Endothelial cell (in vitro differentiated cells): Measurements from ENCODE around the gene ANKRD55. TPM values are rescaled to one million over a fixed set of nuclear protein-coding genes. Genes with fewer than 3 reads are reported as not detected.
"Not testable (repeated sequence)": the region's sequence is repeated elsewhere in the genome, so short reads cannot be mapped to it uniquely, and the experiment has no call there.

Experiments used
- DNase-seq: peaks from one replicate; pipeline ENCODE4 v3.0.0; 2021; ENCODE audit warnings: low spot score
- H3K27ac Mint-ChIP-seq: one replicate; pipeline ENCODE4 v1.8.0; 2021; ENCODE audit warnings: mixed read lengths, inconsistent platforms; ENCODE audit not compliant: unreplicated experiment
- H3K27me3 Mint-ChIP-seq: one replicate; pipeline ENCODE4 v1.8.0; 2021; ENCODE audit warnings: mild to moderate bottlenecking, moderate library complexity, mixed read lengths, inconsistent platforms; ENCODE audit not compliant: unreplicated experiment
- H3K36me3 Mint-ChIP-seq: one replicate; pipeline ENCODE4 v1.8.0; 2021; ENCODE audit warnings: mild to moderate bottlenecking, low read depth, mixed read lengths, inconsistent platforms; ENCODE audit not compliant: unreplicated experiment
- H3K4me1 Mint-ChIP-seq: one replicate; pipeline ENCODE4 v1.8.0; 2021; ENCODE audit warnings: mild to moderate bottlenecking, mixed read lengths, inconsistent platforms; ENCODE audit not compliant: unreplicated experiment
- H3K4me3 Mint-ChIP-seq: one replicate; pipeline ENCODE4 v1.8.0; 2021; ENCODE audit warnings: mild to moderate bottlenecking, mixed read lengths, inconsistent platforms; ENCODE audit not compliant: unreplicated experiment
- H3K9me3 Mint-ChIP-seq: one replicate; pipeline ENCODE4 v1.8.0; 2021; ENCODE audit warnings: mixed read lengths, inconsistent platforms; ENCODE audit not compliant: unreplicated experiment
- CTCF ChIP-seq: fragments of 200-600 bp; sonication (generic); IDR thresholded peaks from one replicate; pipeline ENCODE4 v1.5.0; 2021; ENCODE audit warnings: antibody characterized with exemption; ENCODE audit not compliant: unreplicated experiment
- total RNA-seq: library from RNA; stranded (reverse); fragmentation: NEBNext Ultra II Directional; extraction: Animal tissue kit (Norgen Biotek cat#: 25700); gene quantifications from one replicate; pipeline ENCODE4 v1.2.1, GENCODE V29; 2021; ENCODE audit not compliant: unreplicated experiment

Gene ANKRD55
- total RNA-seq, 1 donor from 2014 or later = not detected

- H3K27ac Mint-ChIP-seq = no peak overlapping the region
These were observed 77.0 kb downstream of the ANKRD55 start for GRCh38 chr5:56155992-56156584.

DNA sequence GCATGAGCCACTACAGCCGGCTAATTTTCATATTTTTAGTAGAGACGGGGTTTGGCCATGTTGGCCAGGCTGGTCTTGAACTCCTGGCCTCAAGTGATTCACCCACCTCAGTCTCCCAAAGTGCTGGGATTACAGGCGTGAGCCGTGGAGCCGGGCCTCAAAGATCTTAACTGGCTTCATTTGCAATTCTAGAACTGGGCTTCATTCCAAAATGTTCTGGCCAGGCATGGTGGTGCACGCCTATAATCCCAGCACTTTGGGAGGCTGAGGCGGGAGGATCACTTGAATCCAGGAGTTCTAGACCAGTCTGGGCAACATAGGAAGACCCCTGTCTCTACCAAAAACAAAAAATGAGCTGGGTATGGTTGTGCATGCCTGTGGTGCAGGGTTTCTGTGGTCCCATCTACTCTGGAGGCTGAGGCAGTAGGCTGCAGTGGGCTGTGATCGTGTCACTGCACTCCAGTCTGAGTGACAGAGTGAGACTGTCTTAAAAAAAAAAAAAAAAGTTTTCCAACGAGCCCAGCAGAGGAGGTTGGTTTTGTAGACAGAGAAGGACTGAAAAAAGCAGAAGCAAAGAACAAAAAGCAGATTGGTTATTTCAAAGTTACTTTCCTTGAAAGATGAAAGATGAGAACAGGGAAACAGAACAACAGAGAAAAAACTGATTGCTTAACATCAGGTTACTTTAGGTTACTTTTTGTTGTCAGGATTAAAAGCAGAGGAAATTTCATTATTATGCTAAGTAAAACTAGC, 78.2 kb downstream of the ANKRD55 start:
- Mint-ChIP-seq H3K27me3 (no peaks in the 10 kb centered on the region), H3K9me3 (no peaks in the 10 kb centered on the region), H3K4me3 (no peak overlapping the region), H3K27ac (no peak overlapping the region), H3K4me1 (peaks cover 27% of the 10 kb centered on the region), H3K36me3 (no peaks in the 10 kb centered on the region)
- TF ChIP-seq CTCF = no peak
- no peak for DNase-seq

More at GRCh38 chr5:56155992-56156584, 77.0 kb downstream of the ANKRD55 start:
- TF ChIP-seq CTCF = no peak
- H3K9me3 Mint-ChIP-seq = no peaks in the 10 kb centered on the region
- H3K27me3 Mint-ChIP-seq = no peaks in the 10 kb centered on the region
- DNase-seq = no peak
- peaks cover 35% of the 10 kb centered on the region for H3K4me1 Mint-ChIP-seq
- no peaks in the 10 kb centered on the region for H3K36me3 Mint-ChIP-seq
- H3K4me3 Mint-ChIP-seq = no peak overlapping the region

DNA sequence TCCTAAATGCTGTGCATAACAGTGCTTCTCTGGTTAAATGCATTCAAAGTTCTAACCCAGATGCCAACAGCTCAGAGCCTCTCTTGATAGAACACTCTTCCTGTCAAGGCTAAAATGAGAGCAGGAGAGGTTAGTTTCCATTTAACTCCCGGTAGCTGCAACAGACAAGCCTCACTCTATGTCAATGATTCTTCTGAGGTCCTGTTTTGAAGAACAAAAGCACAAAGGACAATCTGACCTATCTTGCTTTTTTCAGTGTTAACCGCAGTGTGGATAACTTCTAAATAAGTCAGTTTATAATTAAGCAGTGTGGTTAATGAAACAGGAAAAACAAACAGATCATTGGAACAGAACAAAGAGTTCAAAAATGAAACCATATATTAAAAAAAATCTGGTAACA, 80.7 kb downstream of the ANKRD55 start:
- no peak for DNase-seq
- H3K4me3 Mint-ChIP-seq = no peak overlapping the region
- no peak overlapping the region for H3K27ac Mint-ChIP-seq
- peaks cover 19% of the 10 kb centered on the region for H3K4me1 Mint-ChIP-seq
- no peaks in the 10 kb centered on the region for H3K27me3 Mint-ChIP-seq
- no peaks in the 10 kb centered on the region for H3K9me3 Mint-ChIP-seq
- TF ChIP-seq CTCF = no peak
- H3K36me3 Mint-ChIP-seq = no peaks in the 10 kb centered on the region

DNA sequence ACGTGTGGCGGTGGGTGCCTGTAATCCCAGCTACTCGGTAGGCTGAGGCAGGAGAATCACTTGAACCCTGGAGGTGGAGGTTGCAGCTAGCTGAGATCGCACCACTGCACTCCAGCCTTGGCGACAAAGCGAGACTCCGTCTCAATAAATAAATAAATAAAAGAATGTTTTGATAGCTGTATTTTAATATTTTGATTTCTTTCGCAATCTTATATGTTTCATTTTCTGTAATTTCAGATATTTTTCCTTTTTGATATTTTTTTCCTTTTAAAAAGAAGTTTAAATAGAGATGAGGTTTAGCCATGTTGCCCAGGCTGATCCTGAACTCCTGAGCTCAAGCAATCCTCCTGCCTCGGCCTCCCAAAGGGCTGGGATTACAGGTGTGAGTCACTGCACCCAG, 82.4 kb downstream of the ANKRD55 start:
- not testable (repeated sequence) for DNase-seq, H3K27me3 Mint-ChIP-seq, H3K36me3 Mint-ChIP-seq, H3K9me3 Mint-ChIP-seq, H3K27ac Mint-ChIP-seq, H3K4me3 Mint-ChIP-seq, H3K4me1 Mint-ChIP-seq

DNA sequence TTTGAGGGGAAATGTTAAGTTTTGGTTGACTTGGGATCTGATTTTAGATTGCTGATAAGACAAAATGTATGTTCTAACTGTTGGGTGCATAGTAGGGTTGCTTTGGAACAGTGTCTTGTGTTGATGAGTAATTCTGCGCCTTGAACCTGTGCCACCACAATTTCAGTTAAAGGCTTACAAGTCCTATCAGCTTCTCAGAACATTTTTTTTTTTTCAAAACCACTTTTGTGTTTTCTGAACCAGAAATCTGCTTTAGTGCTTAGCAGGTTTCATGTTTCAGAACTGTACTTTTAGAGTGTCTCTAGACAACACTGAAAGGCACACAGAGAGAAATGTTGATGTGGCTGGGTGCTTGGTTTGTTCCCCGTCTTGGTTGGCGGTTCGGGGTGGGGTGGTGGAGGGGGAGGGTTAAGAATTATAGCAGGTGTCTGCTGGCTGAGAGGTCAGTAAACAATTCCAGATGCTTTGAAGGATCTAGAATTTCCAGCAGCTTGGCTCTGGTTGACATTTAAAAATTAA, 84.6 kb downstream of the ANKRD55 start:
- Mint-ChIP-seq H3K4me1 (no peaks in the 10 kb centered on the region), H3K4me3 (no peak overlapping the region), H3K36me3 (no peaks in the 10 kb centered on the region), H3K27ac (no peak overlapping the region), H3K9me3 (no peaks in the 10 kb centered on the region), H3K27me3 (no peaks in the 10 kb centered on the region)
- no peak for DNase-seq
- no peak for TF ChIP-seq CTCF
